ENCODE measurements around the gene IGFL1. TPM values are rescaled to one million over a fixed set of nuclear protein-coding genes. Genes with fewer than 3 reads are reported as not detected.
"Not testable (repeated sequence)": the region's sequence is repeated elsewhere in the genome, so short reads cannot be mapped to it uniquely, and the experiment has no call there.

The IGFL1 gene
- total RNA-seq, 2 experiments from 2014 or later = not detected

GRCh38 chr19:46271481-46272197 lies 42.1 kb downstream of the IGFL1 start:
- ChIA-PET POLR2A (interaction anchor here (0.7 kb wide), 1 partner anchor 22 kb away, joined by 3 read pairs; no protein-coding TSS in a partner anchor), CTCF (ENCODE audit: unreplicated experiment) (no interaction called here)
- TF ChIP-seq EZH2phosphoT487 (IDR thresholded peaks at IDR 0.05; ENCODE audit: borderline replicate concordance, low read depth, low read length) = no peak
- TF ChIP-seq CTCF (conservative IDR thresholded peaks at IDR 0.05; ENCODE audit: low read length) = no peak
- no peak overlapping the region for H3K4me3 ChIP-seq (ENCODE audit: low read depth, low read length, poor library complexity, severe bottlenecking)
- H4K20me1 ChIP-seq (ENCODE audit: insufficient read depth, low read length) = no peaks in the 10 kb centered on the region
- H3K27ac ChIP-seq (ENCODE audit: low read depth, low read length, poor library complexity, severe bottlenecking) = no peak overlapping the region
- intact Hi-C loops (cut with micrococcal nuclease; ENCODE audit: unreplicated experiment) = no loop called here
- no peak overlapping the region for H3K4me2 ChIP-seq (ENCODE audit: low read length)
- no peaks in the 10 kb centered on the region for H3K79me2 ChIP-seq (ENCODE audit: insufficient read depth, low read depth, low read length)
- DNase-seq (ENCODE audit: low spot score) = no peak
- H2AFZ ChIP-seq (ENCODE audit: low read length) = no peak overlapping the region
- BruUV-seq (replicated peaks) = no TSS peak
- H3K9me3 ChIP-seq (ENCODE audit: low read length) = no peaks in the 10 kb centered on the region
- no peaks in the 10 kb centered on the region for H3K9me2 ChIP-seq (ENCODE audit: insufficient read depth, low read length)
- H3K4me1 ChIP-seq (ENCODE audit: insufficient read depth, low read length, poor library complexity, severe bottlenecking) = no peaks in the 10 kb centered on the region
- H3K36me3 ChIP-seq (ENCODE audit: insufficient read depth, low read length) = no peaks in the 10 kb centered on the region

- DNase-seq (ENCODE audit: low spot score); CTCF ChIA-PET (ENCODE audit: unreplicated experiment); H3K4me2 ChIP-seq (ENCODE audit: low read length); H3K36me3 ChIP-seq (ENCODE audit: insufficient read depth, low read length); H4K20me1 ChIP-seq (ENCODE audit: insufficient read depth, low read length); H3K9me2 ChIP-seq (ENCODE audit: insufficient read depth, low read length); BruUV-seq (replicated peaks); POLR2A ChIA-PET; H3K27ac ChIP-seq (ENCODE audit: low read depth, low read length, poor library complexity, severe bottlenecking); H3K9me3 ChIP-seq (ENCODE audit: low read length); intact Hi-C loops (cut with micrococcal nuclease; ENCODE audit: unreplicated experiment); H3K4me1 ChIP-seq (ENCODE audit: insufficient read depth, low read length, poor library complexity, severe bottlenecking); H3K4me3 ChIP-seq (ENCODE audit: low read depth, low read length, poor library complexity, severe bottlenecking); H3K79me2 ChIP-seq (ENCODE audit: insufficient read depth, low read depth, low read length); H2AFZ ChIP-seq (ENCODE audit: low read length): not testable (repeated sequence)
These were observed 44.4 kb downstream of the IGFL1 start for GRCh38 chr19:46273931-46274330.

GRCh38 chr19:46279177-46279576 lies 49.6 kb downstream of the IGFL1 start:
- H3K36me3 ChIP-seq (ENCODE audit: insufficient read depth, low read length) = no peaks in the 10 kb centered on the region
- ChIA-PET POLR2A (no interaction called here), CTCF (ENCODE audit: unreplicated experiment) (no interaction called here)
- no peak overlapping the region for H3K4me3 ChIP-seq (ENCODE audit: low read depth, low read length, poor library complexity, severe bottlenecking)
- H3K9me2 ChIP-seq (ENCODE audit: insufficient read depth, low read length) = no peaks in the 10 kb centered on the region
- no peak for TF ChIP-seq CTCF (conservative IDR thresholded peaks at IDR 0.05; ENCODE audit: low read length)
- TF ChIP-seq EZH2phosphoT487 (IDR thresholded peaks at IDR 0.05; ENCODE audit: borderline replicate concordance, low read depth, low read length) = no peak
- no peak overlapping the region for H2AFZ ChIP-seq (ENCODE audit: low read length)
- H3K27ac ChIP-seq (ENCODE audit: low read depth, low read length, poor library complexity, severe bottlenecking) = no peak overlapping the region
- H3K9me3 ChIP-seq (ENCODE audit: low read length) = no peaks in the 10 kb centered on the region
- H4K20me1 ChIP-seq (ENCODE audit: insufficient read depth, low read length) = no peaks in the 10 kb centered on the region
- intact Hi-C loops (cut with micrococcal nuclease; ENCODE audit: unreplicated experiment) = no loop called here
- no peak overlapping the region for H3K4me2 ChIP-seq (ENCODE audit: low read length)
- no peaks in the 10 kb centered on the region for H3K4me1 ChIP-seq (ENCODE audit: insufficient read depth, low read length, poor library complexity, severe bottlenecking)
- no TSS peak for BruUV-seq (replicated peaks)
- DNase-seq (ENCODE audit: low spot score) = no peak
- no peaks in the 10 kb centered on the region for H3K79me2 ChIP-seq (ENCODE audit: insufficient read depth, low read depth, low read length)

Other genes with a start within 250 kb of the IGFL1 start
- 14.2 and 15.3 TPM in 2 replicates for gene CCDC61, start 234.3 kb upstream of the IGFL1 start, total RNA-seq (2014; rRNA removed; shearing (Covaris generic))
- 20.1 and 23.0 TPM in 2 replicates for gene CCDC61, start 234.3 kb upstream of the IGFL1 start, total RNA-seq (2022)
- gene PGLYRP1, start 206.7 kb upstream of the IGFL1 start, total RNA-seq (2014; rRNA removed; shearing (Covaris generic)) = not detected in 2 replicates
- gene PGLYRP1, start 206.7 kb upstream of the IGFL1 start, total RNA-seq (2022) = not detected in 2 replicates
- not detected in 2 replicates for gene IGFL4, start 188.7 kb upstream of the IGFL1 start, total RNA-seq (2014; rRNA removed; shearing (Covaris generic))
- gene IGFL4, start 188.7 kb upstream of the IGFL1 start, total RNA-seq (2022) = not detected in 2 replicates
- not detected in 2 replicates for gene IGFL3, start 105.1 kb upstream of the IGFL1 start, total RNA-seq (2014; rRNA removed; shearing (Covaris generic))
- gene IGFL3, start 105.1 kb upstream of the IGFL1 start, total RNA-seq (2022) = not detected in 2 replicates
- gene IGFL2, start 81.5 kb upstream of the IGFL1 start, total RNA-seq (2014; rRNA removed; shearing (Covaris generic)) = not detected in 2 replicates
- gene IGFL2, start 81.5 kb upstream of the IGFL1 start, total RNA-seq (2022) = not detected in 2 replicates
- gene HIF3A, start 67.3 kb downstream of the IGFL1 start, total RNA-seq (2014; rRNA removed; shearing (Covaris generic)) = not detected in 2 replicates
- not detected in 2 replicates for gene HIF3A, start 67.3 kb downstream of the IGFL1 start, total RNA-seq (2022)
- 110 and 118 TPM in 2 replicates for gene PPP5C, start 117.3 kb downstream of the IGFL1 start, total RNA-seq (2014; rRNA removed; shearing (Covaris generic))
- 103 and 105 TPM in 2 replicates for gene PPP5C, start 117.3 kb downstream of the IGFL1 start, total RNA-seq (2022)
- gene CCDC8, start 183.8 kb downstream of the IGFL1 start, total RNA-seq (2014; rRNA removed; shearing (Covaris generic)) = 0.09 TPM in 1 of 2 replicates, not detected in the other
- 0.10 TPM in 1 of 2 replicates, not detected in the other for gene CCDC8, start 183.8 kb downstream of the IGFL1 start, total RNA-seq (2022)
- 1.0 and 1.5 TPM in 2 replicates for gene PNMA8C, start 199.2 kb downstream of the IGFL1 start, total RNA-seq (2014; rRNA removed; shearing (Covaris generic))
- 4.3 and 4.9 TPM in 2 replicates for gene PNMA8C, start 199.2 kb downstream of the IGFL1 start, total RNA-seq (2022)
- not detected in 2 replicates for gene PNMA8A, start 241.8 kb downstream of the IGFL1 start, total RNA-seq (2014; rRNA removed; shearing (Covaris generic))
- gene PNMA8A, start 241.8 kb downstream of the IGFL1 start, total RNA-seq (2022) = not detected in 2 replicates

Measured in OCI-LY7 (cell line).